Stimulated activated CD4-positive, alpha-beta T cell treated with anti-CD3 and anti-CD28 coated beads, TNF-alpha, amount 100 ng/mL, for 24 hours (primary cell): Measurements from ENCODE around the gene SPECC1.
A peak's percentile ranks its signal among the peaks of the same experiment; 100 is the strongest.
"Not testable (repeated sequence)": the region's sequence is repeated elsewhere in the genome, so short reads cannot be mapped to it uniquely, and the experiment has no call there.

Experiments
- DNase-seq, 3 experiments: peaks; one replicate each; pipeline ENCODE4 v3.0.0-alpha.2; 2020; ENCODE audit warnings: low read depth in 3 of 3

SPECC1 gene, protein sequence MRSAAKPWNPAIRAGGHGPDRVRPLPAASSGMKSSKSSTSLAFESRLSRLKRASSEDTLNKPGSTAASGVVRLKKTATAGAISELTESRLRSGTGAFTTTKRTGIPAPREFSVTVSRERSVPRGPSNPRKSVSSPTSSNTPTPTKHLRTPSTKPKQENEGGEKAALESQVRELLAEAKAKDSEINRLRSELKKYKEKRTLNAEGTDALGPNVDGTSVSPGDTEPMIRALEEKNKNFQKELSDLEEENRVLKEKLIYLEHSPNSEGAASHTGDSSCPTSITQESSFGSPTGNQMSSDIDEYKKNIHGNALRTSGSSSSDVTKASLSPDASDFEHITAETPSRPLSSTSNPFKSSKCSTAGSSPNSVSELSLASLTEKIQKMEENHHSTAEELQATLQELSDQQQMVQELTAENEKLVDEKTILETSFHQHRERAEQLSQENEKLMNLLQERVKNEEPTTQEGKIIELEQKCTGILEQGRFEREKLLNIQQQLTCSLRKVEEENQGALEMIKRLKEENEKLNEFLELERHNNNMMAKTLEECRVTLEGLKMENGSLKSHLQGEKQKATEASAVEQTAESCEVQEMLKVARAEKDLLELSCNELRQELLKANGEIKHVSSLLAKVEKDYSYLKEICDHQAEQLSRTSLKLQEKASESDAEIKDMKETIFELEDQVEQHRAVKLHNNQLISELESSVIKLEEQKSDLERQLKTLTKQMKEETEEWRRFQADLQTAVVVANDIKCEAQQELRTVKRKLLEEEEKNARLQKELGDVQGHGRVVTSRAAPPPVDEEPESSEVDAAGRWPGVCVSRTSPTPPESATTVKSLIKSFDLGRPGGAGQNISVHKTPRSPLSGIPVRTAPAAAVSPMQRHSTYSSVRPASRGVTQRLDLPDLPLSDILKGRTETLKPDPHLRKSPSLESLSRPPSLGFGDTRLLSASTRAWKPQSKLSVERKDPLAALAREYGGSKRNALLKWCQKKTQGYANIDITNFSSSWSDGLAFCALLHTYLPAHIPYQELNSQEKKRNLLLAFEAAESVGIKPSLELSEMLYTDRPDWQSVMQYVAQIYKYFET

GRCh38 chr17:20009302-20010098 is at the start of gene SPECC1:
Gene SPECC1, plus strand, starts transcription at chr17:20009359. Its CDS starts 87,293 bp downstream, at chr17:20096652.
- peak; percentile 17 to 79 (median 72) for DNase-seq

GRCh38 chr17:19962954-19963353 is 46.2 kb upstream of the SPECC1 start:
- DNase-seq: not testable (repeated sequence)

- no peak for DNase-seq
Measured at GRCh38 chr17:19973156-19973555, 36.0 kb upstream of the SPECC1 start.

GRCh38 chr17:19975601-19976000 is 33.6 kb upstream of the SPECC1 start:
- no peak for DNase-seq

- DNase-seq: peak; percentile 90 to 96 (median 92)
Measured at GRCh38 chr17:19977293-19978208, 31.6 kb upstream of the SPECC1 start, which contains the start of gene AKAP10. Gene AKAP10, minus strand, starts transcription at chr17:19977828. Its CDS starts 149 bp downstream, at chr17:19977679.

DNA sequence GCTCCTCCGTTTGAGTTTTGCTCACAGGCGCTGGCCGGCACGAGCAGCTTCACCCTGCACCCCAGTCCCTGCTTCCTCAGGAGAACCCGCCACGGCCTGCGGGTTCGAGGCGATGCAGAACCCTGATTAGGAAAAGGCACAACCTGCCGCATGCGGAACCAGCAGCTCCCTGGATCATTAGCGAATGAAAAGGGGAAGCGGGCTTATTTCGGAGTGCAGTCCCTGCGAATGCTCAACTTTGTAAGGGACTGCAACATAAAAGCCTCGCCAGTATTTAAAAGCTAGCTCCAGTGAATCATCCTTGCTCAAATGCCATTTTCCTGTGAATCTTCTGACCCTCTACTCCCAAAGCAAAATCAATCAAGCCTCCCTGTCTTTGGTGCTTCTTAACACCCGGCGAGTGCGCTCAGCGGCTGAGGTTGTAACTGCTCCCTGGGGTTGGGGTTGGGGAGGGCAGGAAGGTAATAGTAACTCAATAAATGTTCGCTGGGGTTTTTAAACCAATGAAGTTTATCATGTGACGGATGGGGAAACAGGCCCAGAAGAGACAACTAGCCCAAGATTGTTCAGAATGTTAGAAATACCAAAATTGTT is 30.9 kb upstream of the SPECC1 start:
- peak in 1 of 3 experiments; percentile 23 for DNase-seq

DNA sequence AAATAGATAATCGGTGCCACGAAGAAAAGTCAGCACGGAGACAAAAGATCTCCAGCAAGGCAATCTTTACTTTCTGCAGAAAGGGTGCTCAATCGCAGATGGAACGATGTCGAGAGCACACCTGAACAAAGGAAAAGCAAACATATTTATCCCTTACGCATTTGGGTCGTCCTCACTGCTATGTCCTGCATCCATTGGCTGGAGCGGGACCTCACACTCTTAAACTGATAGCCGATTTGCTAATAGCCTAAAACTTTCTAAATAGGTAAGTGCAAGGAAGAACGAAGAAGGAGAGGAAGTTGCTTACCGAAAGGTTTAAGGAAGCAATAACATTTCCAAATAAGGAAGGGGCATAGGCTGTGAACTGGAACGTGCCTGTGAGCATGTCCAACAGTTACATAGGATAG is 30.4 kb upstream of the SPECC1 start:
- DNase-seq: no peak

GRCh38 chr17:19979917-19980770 is 29.0 kb upstream of the SPECC1 start:
- DNase-seq: no peak

- DNase-seq: no peak
Measured at GRCh38 chr17:19986941-19987861, 22.0 kb upstream of the SPECC1 start.

DNA sequence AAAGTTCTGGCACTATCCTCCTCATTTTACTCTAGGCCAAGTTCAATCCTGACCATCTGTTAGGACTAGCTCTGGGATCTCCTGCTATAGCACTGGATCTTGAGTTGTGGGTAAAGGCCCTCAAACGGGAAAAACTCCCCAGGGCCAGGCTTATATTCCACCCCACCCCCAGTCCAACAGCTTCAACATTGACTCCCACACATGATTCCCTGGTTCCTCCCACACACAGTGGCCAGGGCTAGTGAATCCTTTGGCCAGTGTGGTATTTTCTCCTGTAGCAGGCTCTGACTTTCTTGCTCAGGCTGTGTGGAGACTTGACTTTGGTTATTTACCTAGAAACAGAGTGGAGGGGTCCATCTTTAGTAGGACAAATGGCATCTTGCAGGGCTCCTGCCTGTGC is 21.3 kb upstream of the SPECC1 start:
- no peak for DNase-seq

DNA sequence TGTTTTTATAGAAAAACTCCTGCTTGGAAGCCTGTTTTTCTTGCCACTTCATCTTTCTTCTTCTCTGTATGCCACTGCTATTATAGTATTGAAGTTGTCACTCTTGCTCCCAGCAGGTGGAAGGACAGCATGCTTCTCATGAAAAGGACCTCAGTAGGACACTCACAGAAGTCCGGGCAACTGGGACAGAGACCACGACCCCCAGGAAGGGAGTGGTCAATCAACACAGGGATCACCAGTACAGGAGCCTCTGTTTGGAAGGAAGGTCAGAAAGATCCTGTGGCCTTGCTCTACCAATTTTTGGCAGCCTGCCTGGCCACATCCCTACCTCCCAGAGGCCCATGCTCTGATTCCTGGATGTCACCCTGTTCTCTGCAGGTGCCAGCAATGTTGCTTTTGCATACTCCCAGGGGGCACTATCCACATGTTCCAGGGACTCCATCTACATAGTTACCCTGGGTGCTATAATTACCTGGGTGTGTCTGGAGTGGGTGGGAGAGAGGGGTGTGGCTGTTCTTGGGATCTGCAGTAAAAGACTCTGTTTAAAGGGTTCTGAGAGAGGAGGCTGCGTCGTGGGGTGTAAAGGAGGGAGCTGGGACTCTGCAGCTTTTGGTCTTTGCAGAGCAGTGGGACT is 17.8 kb upstream of the SPECC1 start:
- no peak for DNase-seq

GRCh38 chr17:19992803-19993713 is 16.1 kb upstream of the SPECC1 start:
- peak; percentile 47 to 73 (median 64) for DNase-seq

DNA sequence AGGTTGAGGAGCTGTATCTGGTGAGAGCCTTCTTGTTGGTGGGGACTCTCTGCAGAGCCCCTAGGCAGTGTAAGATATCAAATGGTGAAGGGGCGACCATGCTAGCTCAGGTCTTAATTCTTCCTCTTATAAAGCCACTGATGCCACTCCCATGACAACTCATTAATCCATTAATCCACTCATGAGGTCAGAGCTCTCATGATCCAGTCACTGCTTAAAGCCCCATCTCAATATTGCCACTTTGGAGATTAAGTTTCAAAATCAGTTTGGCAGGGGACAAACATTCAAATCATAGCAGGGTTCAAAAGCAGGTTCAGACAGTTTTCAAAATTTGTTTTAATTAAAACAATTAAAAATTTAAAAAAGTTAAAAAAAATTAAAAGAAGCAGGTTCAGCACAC is 13.1 kb upstream of the SPECC1 start:
- DNase-seq: no peak

- DNase-seq: no peak
Measured at GRCh38 chr17:19996502-19996901, 12.7 kb upstream of the SPECC1 start.

- DNase-seq: no peak
Measured at GRCh38 chr17:20008242-20009051, 712 bp upstream of the SPECC1 start.

DNA sequence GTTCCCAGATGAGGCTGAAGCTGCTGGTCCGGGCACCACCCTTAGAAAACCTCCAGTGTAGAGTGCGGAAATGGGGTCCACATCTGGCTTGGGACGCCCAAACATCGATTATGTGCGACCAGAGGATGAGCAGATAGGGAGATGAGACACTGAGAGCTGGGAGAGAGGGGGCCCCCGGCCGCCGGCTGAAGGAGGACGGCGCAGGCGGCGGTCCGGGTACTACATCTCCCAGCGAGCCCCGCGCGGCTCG is 182 bp upstream of the SPECC1 start:
- peak in 1 of 3 experiments; percentile 87 for DNase-seq
